ENCODE results near the gene SRRM5.

DNA sequence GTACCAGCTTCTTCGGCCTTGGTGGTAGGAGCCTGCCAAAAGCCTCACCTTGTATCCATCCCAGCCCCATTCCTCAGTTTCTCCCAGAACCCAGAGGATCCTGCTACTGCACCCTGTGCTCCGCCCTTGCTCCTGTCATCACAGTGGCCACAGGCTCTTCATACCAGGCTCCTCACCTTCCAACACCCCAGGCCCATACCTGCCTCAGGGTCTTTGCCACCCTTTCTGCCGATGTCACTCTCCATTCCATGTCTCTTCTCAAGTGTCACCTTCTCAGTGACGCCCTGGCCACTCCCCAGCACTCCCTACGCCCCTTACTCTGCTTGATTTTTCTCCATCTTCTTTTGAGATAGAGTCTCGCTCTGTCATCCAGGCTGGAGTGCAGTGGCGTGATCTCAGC lies 2.0 kb upstream of the SRRM5 start:
- TF ChIP-seq POLR2A (IDR thresholded peaks at IDR 0.05; ENCODE audit: extremely low read depth, insufficient read length) = no peak
- TF ChIP-seq, protein P1, sequence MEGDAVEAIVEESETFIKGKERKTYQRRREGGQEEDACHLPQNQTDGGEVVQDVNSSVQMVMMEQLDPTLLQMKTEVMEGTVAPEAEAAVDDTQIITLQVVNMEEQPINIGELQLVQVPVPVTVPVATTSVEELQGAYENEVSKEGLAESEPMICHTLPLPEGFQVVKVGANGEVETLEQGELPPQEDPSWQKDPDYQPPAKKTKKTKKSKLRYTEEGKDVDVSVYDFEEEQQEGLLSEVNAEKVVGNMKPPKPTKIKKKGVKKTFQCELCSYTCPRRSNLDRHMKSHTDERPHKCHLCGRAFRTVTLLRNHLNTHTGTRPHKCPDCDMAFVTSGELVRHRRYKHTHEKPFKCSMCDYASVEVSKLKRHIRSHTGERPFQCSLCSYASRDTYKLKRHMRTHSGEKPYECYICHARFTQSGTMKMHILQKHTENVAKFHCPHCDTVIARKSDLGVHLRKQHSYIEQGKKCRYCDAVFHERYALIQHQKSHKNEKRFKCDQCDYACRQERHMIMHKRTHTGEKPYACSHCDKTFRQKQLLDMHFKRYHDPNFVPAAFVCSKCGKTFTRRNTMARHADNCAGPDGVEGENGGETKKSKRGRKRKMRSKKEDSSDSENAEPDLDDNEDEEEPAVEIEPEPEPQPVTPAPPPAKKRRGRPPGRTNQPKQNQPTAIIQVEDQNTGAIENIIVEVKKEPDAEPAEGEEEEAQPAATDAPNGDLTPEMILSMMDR (IDR thresholded peaks at IDR 0.05; ENCODE audit: low read depth, low read length) = no peak
- TF ChIP-seq MYC (IDR thresholded peaks at IDR 0.05; ENCODE audit: low read depth, low read length) = no peak
- TF ChIP-seq, protein P2, sequence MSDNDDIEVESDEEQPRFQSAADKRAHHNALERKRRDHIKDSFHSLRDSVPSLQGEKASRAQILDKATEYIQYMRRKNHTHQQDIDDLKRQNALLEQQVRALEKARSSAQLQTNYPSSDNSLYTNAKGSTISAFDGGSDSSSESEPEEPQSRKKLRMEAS (IDR thresholded peaks at IDR 0.05; ENCODE audit: low read depth, low read length) = no peak

Measured in NB4 (cell line).